HEK293T (cell line): ENCODE measurements around the gene AKR1B15.
A peak's percentile ranks its signal among the peaks of the same experiment; 100 is the strongest.
"Not testable (repeated sequence)": the region's sequence is repeated elsewhere in the genome, so short reads cannot be mapped to it uniquely, and the experiment has no call there.

ENCODE experiments used
- CTCF ChIA-PET: fragments of 350-600 bp; formaldehyde crosslinking; extraction: SDS; loops from one replicate; lab custom pipeline; 2021; ENCODE audit warnings: antibody characterized with exemption, inconsistent platforms; lab: Yijun Ruan, JAX
- POLR2A ChIA-PET: fragments of 350-600 bp; formaldehyde crosslinking; extraction: SDS; loops from one replicate; lab custom pipeline; 2020; ENCODE audit warnings: antibody characterized with exemption, inconsistent platforms; lab: Yijun Ruan, JAX
- DNase-seq: peaks from one replicate; pipeline ENCODE4 v3.0.0; 2012; ENCODE audit warnings: mixed read lengths; ENCODE audit errors: extremely low spot score
- ARNT ChIP-seq: fragments of 450-650 bp; IDR thresholded peaks from 2 replicates; pipeline ENCODE4 v1.6.1; 2017; ENCODE audit warnings: mild to moderate bottlenecking
- BHLHE40 ChIP-seq: fragments of 450-650 bp; IDR thresholded peaks from 2 replicates; pipeline ENCODE4 v1.6.1; 2016; ENCODE audit warnings: mild to moderate bottlenecking, moderate library complexity, borderline replicate concordance
- CTBP1 ChIP-seq: fragments of 450-650 bp; IDR thresholded peaks from 2 replicates; pipeline ENCODE4 v1.6.1; 2016; ENCODE audit warnings: borderline replicate concordance
- ELF4 ChIP-seq: fragments of 450-650 bp; IDR thresholded peaks from 2 replicates; pipeline ENCODE4 v1.6.1; 2017; ENCODE audit warnings: antibody characterized with exemption
- FOXA1 ChIP-seq: fragments of 450-650 bp; IDR thresholded peaks from 2 replicates; pipeline ENCODE4 v1.6.1; 2016; ENCODE audit warnings: mild to moderate bottlenecking
- FOXK2 ChIP-seq: fragments of 450-650 bp; IDR thresholded peaks from 2 replicates; pipeline ENCODE4 v1.6.1; 2016; ENCODE audit warnings: mild to moderate bottlenecking
- FOXM1 ChIP-seq: fragments of 450-650 bp; IDR thresholded peaks from 2 replicates; pipeline ENCODE4 v1.6.1; 2017; ENCODE audit warnings: mild to moderate bottlenecking, borderline replicate concordance
- HDGF ChIP-seq: fragments of 450-650 bp; IDR thresholded peaks from 2 replicates; pipeline ENCODE4 v1.6.1; 2017; ENCODE audit warnings: antibody characterized with exemption, borderline replicate concordance
- L3MBTL2 ChIP-seq: fragments of 450-650 bp; conservative IDR thresholded peaks from 2 replicates; pipeline ENCODE4 v1.6.1; 2016; ENCODE audit warnings: mild to moderate bottlenecking
- LEF1 ChIP-seq: fragments of 450-650 bp; IDR thresholded peaks from 2 replicates; pipeline ENCODE4 v1.6.1; 2017; ENCODE audit warnings: mild to moderate bottlenecking, borderline replicate concordance
- NFRKB ChIP-seq: fragments of 450-650 bp; IDR thresholded peaks from 2 replicates; pipeline ENCODE4 v1.6.1; 2016; ENCODE audit warnings: mild to moderate bottlenecking, moderate library complexity
- PKNOX1 ChIP-seq: fragments of 450-650 bp; IDR thresholded peaks from 2 replicates; pipeline ENCODE4 v1.6.1; 2016
- SP1 ChIP-seq: fragments of 450-650 bp; IDR thresholded peaks from 2 replicates; pipeline ENCODE4 v1.6.1; 2017
- SUZ12 ChIP-seq: fragments of 450-650 bp; IDR thresholded peaks from 2 replicates; pipeline ENCODE4 v1.6.1; 2016; ENCODE audit warnings: mild to moderate bottlenecking
- TARDBP ChIP-seq: fragments of 450-650 bp; IDR thresholded peaks from 2 replicates; pipeline ENCODE4 v1.6.1; 2016
- ZNF384 ChIP-seq: fragments of 450-650 bp; IDR thresholded peaks from 2 replicates; pipeline ENCODE4 v1.6.1; 2016

Gene AKR1B15

GRCh38 chr7:134565643-134566136 is 16.8 kb downstream of the AKR1B15 start:
- ChIA-PET CTCF (interaction anchor here (1.0 to 1.6 kb wide), 2 partner anchors 11 to 51 kb away, joined by 5 to 7 read pairs; no protein-coding TSS in a partner anchor), POLR2A (no interaction called here)
- no peak for DNase-seq
- TF ChIP-seq BHLHE40: no peak
- TF ChIP-seq CTBP1: no peak
- TF ChIP-seq NFRKB: no peak
- TF ChIP-seq ARNT: no peak
- TF ChIP-seq L3MBTL2: no peak
- no peak for TF ChIP-seq SUZ12
- no peak for TF ChIP-seq SP1

- DNase-seq: no peak
- POLR2A ChIA-PET: no interaction called here
- CTCF ChIA-PET: no interaction called here
- no peak for TF ChIP-seq HDGF
- TF ChIP-seq FOXM1: no peak
- TF ChIP-seq CTBP1: no peak
- TF ChIP-seq SP1: no peak
- no peak for TF ChIP-seq L3MBTL2
- TF ChIP-seq TARDBP: no peak
- TF ChIP-seq LEF1: no peak
- no peak for TF ChIP-seq PKNOX1
- TF ChIP-seq FOXK2: no peak
- no peak for TF ChIP-seq ARNT
- no peak for TF ChIP-seq ZNF384
- TF ChIP-seq ELF4: no peak
- TF ChIP-seq NFRKB: no peak
- no peak for TF ChIP-seq BHLHE40
- TF ChIP-seq SUZ12: no peak
- no peak for TF ChIP-seq FOXA1
Observed at GRCh38 chr7:134567368-134567767, 18.5 kb downstream of the AKR1B15 start.

- CTCF ChIA-PET: interaction anchor here (1.4 kb wide), 1 partner anchor 16 kb away, joined by 3 read pairs; no protein-coding TSS in a partner anchor
Observed at GRCh38 chr7:134569962-134570361, 21.1 kb downstream of the AKR1B15 start.

GRCh38 chr7:134571101-134571500 is 22.2 kb downstream of the AKR1B15 start:
- CTCF ChIA-PET: no interaction called here
- no peak for DNase-seq
- TF ChIP-seq FOXM1 (no peak), NFRKB (no peak), L3MBTL2 (no peak), BHLHE40 (no peak), FOXK2 (no peak), FOXA1 (no peak), ELF4 (no peak), TARDBP (no peak), PKNOX1 (no peak), CTBP1 (no peak), HDGF (no peak), SP1 (no peak), SUZ12 (no peak), ZNF384 (no peak), ARNT (no peak), LEF1 (no peak)
- POLR2A ChIA-PET: no interaction called here

More at GRCh38 chr7:134569962-134570361, 21.1 kb downstream of the AKR1B15 start:
- POLR2A ChIA-PET, DNase-seq: not testable (repeated sequence)

- ChIA-PET POLR2A (no interaction called here), CTCF (no interaction called here)
- DNase-seq: no peak
- TF ChIP-seq NFRKB: no peak
- no peak for TF ChIP-seq ELF4
- no peak for TF ChIP-seq FOXA1
- TF ChIP-seq HDGF: no peak
- no peak for TF ChIP-seq SUZ12
- no peak for TF ChIP-seq FOXK2
- TF ChIP-seq PKNOX1: no peak
- no peak for TF ChIP-seq ZNF384
- no peak for TF ChIP-seq ARNT
- no peak for TF ChIP-seq LEF1
- TF ChIP-seq BHLHE40: no peak
- TF ChIP-seq TARDBP: no peak
- TF ChIP-seq L3MBTL2: no peak
- no peak for TF ChIP-seq CTBP1
Observed at GRCh38 chr7:134571746-134572461, 23.0 kb downstream of the AKR1B15 start.

GRCh38 chr7:134574322-134574721 is 25.4 kb downstream of the AKR1B15 start:
- TF ChIP-seq HDGF: no peak
- TF ChIP-seq NFRKB: no peak
- TF ChIP-seq CTBP1: no peak
- 0 out of 2 replicates have a peak, but pooled peaks have one; percentile 4 for TF ChIP-seq PKNOX1
- no peak for TF ChIP-seq TARDBP
- no peak for TF ChIP-seq FOXK2
- no peak for TF ChIP-seq LEF1
- no peak for TF ChIP-seq FOXA1
- DNase-seq: no peak
- POLR2A ChIA-PET: no interaction called here
- CTCF ChIA-PET: interaction anchor here (0.7 to 0.8 kb wide), 2 partner anchors 22 to 27 kb away, joined by 3 to 5 read pairs; no protein-coding TSS in a partner anchor
